Stimulated activated CD8-positive, alpha-beta memory T cell treated with anti-CD3 and anti-CD28 coated beads, Interleukin-15, amount 100 ng/mL, for 4 hours (primary cell): ENCODE data around the gene DCLRE1A.
A peak's percentile ranks its signal among the peaks of the same experiment; 100 is the strongest.
"Not testable (repeated sequence)": the region's sequence is repeated elsewhere in the genome, so short reads cannot be mapped to it uniquely, and the experiment has no call there.

Source experiments
- DNase-seq, 2 donors: peaks; one replicate each; pipeline ENCODE4 v3.0.0-alpha.2; 2020; ENCODE audit warnings: low read depth in 2 of 2

Gene DCLRE1A

DNA sequence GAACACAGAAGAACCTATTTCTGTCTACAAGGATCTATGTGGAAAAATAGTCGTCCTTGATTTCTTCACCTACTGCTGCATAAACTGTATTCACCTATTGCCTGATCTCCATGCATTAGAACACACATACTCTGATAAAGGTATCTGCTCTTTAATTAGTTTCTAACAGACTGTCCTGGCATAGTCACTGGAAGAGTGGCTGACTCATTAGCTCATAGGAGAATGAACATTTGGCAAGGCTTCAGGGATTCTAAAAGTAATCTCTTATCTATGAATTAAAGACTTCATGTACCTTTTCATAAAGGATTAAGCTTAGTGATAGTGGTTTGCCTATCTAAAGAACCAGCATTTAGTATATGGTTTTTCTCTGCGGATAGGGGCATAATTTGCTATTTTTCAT, 4.7 kb upstream of the DCLRE1A start:
- no peak for DNase-seq

DNA sequence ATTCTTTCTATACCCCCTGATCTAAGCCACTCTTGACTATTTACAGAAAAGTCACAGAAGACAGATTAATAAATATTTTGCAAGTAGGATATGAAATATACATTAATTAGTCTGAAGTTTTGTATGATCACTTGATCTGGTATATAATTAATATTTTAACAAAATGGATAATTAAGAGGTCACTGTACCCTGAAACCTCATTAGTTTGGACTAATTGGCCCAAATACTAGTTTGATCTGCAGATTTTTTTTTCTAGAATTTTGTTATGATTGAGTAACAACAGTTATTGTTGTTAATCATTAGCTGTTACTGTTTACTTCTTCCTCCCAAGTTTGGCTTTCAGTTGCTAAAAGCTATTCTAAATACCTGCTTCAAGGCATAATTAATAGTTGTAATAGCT, 3.3 kb upstream of the DCLRE1A start:
- no peak for DNase-seq

GRCh38 chr10:113856563-113856962, 2.7 kb upstream of the DCLRE1A start:
- no peak for DNase-seq

GRCh38 chr10:113854761-113855588, 1.1 kb upstream of the DCLRE1A start:
- peak; percentile 3 to 32 for DNase-seq

GRCh38 chr10:113853578-113854012, 287 bp downstream of the DCLRE1A start:
- DNase-seq, result no peak

GRCh38 chr10:113849946-113850345, 3.9 kb downstream of the DCLRE1A start:
- DNase-seq, result no peak

DNA sequence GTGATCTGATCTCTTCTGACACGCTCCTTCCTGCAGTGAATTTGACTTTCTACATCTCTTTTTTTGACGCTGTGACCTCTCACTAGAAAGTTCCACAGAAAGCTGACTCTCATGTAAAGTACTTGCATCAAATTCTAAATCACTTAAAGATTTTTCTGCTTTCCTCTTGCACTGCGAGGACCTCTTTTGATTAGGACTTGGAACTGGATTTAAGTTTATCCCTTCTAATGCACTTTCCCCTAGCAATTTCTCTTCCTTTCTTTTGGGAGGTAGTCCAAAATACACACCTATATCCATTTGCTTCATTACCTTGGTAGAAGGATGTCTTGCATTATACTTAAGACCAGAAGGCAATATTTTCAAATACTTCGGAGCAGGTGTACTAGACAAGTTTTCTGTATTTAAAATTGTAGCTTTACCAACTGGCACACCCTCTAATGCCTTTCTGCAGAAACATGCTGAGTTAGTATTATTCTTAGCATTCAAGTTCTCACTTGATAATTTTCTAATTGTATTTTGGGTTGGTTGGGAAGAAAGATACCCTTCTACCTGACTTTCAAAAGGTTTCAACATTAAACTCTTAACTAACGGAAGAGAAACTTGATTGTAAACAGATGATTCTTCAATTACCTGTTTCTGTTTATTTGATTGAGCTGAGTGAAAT, 4.6 kb downstream of the DCLRE1A start:
- no peak for DNase-seq

GRCh38 chr10:113846036-113846435, 7.8 kb downstream of the DCLRE1A start:
- no peak for DNase-seq

DNA sequence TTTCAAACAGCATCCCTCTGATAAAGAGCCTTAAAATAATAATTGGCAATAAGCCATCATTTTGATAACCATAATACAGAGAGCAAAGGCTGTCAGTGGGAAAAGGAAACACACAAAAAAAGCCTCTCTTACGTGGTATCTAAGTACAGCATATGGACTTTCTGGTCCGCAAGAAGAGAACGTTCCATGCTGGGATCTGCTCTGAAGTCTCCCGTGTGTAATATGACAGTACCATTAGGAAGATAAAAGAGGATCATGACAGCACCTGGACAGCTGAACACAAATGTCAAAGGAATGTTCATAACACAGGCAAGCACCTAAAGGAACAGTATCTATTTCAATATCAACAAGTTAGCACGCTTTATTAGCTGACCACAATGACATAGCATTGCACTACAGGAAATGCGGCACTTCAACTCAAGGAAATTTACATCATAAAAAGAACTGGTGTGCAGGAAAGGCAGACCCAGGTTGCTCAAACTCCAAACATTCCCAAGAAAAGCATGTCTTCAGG, 9.9 kb downstream of the DCLRE1A start:
- DNase-seq, result no peak

- no peak for DNase-seq
Observed at GRCh38 chr10:113842171-113842570, 11.7 kb downstream of the DCLRE1A start.

DNA sequence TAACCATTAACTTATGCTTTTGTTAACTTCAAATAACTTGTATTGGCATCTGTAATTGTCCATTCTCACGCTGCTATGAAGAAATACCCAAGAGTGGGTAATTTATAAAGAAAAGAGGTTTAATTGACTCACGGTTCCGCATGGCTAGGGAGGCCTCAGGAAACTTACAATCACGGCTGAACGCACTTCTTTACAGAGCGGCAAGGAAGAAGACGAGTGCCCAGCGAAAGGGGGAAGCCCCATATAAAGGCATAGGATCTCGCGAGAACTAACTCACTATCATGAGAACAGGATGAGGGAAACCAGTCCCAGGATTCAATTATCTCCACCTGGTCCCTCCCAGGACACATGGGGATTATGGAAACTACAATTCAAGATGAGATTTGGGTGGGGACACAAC, 25.3 kb downstream of the DCLRE1A start:
- not testable (repeated sequence) for DNase-seq

DNA sequence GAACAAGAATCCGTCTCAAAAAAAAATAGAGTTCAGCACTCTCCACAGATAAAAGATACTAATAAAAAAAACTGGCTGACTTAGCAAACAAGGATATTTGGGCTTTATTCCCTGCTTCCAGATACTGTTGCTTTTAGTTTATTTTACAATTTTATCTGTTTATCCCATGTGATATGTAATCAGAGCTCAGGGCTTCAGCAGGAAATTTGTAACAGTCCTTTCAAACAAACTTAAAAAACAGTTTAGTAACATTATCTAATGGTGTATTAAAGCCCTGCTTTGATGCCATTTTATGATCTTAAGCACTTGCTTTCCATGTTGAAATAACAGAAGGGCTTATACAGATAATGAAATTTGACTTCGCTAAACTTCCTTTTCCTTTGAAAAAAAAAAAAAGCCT, 28.1 kb downstream of the DCLRE1A start:
- no peak for DNase-seq

DNA sequence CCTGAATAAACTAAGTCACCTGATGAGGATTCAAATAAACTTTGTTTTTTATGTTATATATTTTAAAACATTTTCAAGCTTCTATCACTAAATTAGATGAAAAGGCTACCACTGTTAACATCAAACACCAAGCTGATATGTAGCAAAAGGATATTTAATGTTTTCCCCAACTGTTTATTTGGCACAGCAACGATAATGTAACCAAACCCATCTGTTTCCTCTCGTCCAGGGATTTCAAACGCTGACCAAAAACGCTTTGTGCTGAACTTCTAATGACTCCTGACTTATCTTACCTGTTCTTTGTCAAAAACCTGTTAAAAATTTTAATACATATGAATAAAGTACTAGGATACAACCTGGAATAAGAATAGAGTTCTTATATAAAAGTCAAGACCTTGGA, 30.5 kb downstream of the DCLRE1A start:
- DNase-seq, result no peak

GRCh38 chr10:113822174-113822573, 31.7 kb downstream of the DCLRE1A start:
- DNase-seq, result no peak

- not testable (repeated sequence) for DNase-seq
Observed at GRCh38 chr10:113821306-113821705, 32.6 kb downstream of the DCLRE1A start.

DNA sequence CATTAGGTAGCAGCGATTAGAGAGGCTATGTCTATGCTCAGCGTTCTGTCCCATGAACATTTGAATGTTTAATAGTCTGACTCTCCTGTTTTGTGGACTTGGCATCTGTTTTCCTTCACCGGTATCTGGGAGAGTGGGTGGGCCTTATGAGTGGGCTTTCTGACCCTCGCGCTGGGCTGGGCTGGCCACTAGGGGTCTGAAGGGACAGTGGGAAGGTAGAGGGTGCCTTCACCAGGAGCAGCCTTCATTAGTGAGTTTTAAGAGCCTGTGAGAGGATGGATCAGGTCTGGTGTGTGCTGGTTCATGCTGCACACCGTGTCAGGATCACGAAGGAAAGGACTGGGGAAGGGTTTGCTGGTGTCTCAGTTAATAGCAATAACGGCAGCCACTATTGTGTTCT, 33.4 kb downstream of the DCLRE1A start:
- DNase-seq, result no peak

DNA sequence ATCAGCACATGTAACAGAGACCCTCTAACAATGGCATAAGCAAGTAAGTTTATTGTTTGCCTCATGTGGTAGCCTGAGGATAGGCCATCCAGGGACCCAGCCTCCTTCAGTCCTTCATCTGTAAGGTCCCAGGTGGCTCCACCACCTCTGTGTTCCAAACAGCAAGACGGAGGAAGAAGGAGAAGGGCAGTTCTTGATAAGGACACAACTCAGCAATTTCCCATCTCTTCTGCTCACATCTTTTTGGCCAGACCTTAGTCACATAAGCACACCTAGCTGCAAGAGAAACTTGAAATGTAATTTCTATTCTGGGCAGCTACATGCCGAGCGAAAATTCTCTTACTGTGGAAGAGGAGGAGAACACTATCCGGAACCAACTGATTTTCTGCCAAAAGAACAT, 33.9 kb downstream of the DCLRE1A start:
- no peak for DNase-seq

- not testable (repeated sequence) for DNase-seq
Observed at GRCh38 chr10:113814700-113815099, 39.2 kb downstream of the DCLRE1A start.

GRCh38 chr10:113808168-113808567, 45.7 kb downstream of the DCLRE1A start:
- DNase-seq, result no peak

DNA sequence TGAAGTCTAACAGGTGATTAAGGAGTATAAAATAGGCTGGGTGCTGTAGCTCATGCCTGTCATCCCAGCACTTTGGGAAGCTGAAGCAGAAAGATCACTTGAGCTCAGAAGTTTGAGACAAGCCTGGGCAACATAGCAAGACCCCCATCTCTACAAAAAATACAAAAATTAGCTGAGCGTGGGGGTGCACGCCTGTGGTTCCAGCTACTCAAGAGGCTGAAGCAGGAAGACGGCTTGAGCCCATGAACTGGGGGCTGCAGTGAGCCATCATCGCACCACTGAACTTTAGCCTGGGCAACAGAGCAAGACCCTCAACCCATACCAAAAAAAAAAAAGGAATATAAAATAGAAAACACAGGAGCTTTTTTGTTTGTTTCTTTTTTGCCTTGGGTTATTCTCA, 47.4 kb downstream of the DCLRE1A start:
- DNase-seq, result no peak

- no peak for DNase-seq
Observed at GRCh38 chr10:113802997-113803396, 50.9 kb downstream of the DCLRE1A start.

DNA sequence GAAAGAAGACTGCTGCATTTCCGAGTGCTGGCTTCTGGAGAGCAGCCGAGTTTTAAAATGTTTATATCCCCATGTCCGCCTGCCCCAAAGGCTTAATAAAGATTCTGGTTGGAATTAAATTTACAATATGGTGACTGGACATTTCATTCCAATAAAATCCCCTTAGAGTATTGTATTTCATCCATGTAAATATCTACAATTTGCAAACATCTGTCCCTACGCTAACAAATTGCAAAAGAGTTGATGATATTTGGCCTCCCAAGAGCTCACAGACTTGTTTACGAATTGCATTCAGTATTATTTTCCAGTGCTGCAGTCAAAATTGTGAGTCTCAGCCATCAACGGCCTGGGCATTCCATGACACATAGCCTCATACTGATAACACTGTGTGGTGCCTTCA, 52.3 kb downstream of the DCLRE1A start:
- no peak for DNase-seq

DNA sequence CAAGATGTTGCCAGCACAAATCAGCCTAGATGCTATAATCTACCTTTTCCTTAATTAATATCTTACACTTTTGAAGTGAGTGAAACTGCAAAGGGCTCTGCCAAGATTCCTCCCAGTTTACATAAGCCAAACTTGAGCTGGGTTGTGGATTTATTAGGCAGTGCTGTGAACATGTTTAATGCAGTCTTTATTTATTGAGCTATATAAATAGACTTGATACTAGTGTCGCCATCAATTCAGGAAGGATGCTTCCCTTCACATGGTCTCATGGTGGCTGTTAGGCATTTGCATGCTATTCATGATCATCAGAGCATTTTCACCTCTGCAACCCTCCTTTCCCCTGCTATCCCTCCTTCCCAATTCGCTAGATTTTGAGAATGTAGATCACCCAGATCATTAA, 62.2 kb downstream of the DCLRE1A start:
- DNase-seq, result no peak
